Right lobe of liver (tissue), 6 donors: Measurements from ENCODE around the gene ZNF488. TPM values are rescaled to one million over a fixed set of nuclear protein-coding genes. Genes with fewer than 3 reads are reported as not detected.
"Not testable (repeated sequence)": the region's sequence is repeated elsewhere in the genome, so short reads cannot be mapped to it uniquely, and the experiment has no call there.

Source experiments
- ATAC-seq, 4 donors: fragments of 200-7000 bp; cut with Tn5 transposase; one replicate each; pipeline ENCODE4 v1.9.1; 2020; ENCODE audit warnings: mild to moderate bottlenecking in 4 of 4, moderate library complexity in 4 of 4
- DNase-seq, 3 donors: peaks; one replicate each; pipeline ENCODE4 v3.0.0-alpha.2; 2020
- H3K27ac ChIP-seq, 3 donors: fragments of 200-600 bp; one replicate each; pipeline ENCODE4 v1.8.0; 2022
- H3K27me3 ChIP-seq, 2 donors: fragments of 200-600 bp; one replicate each; pipeline ENCODE4 v1.8.0; 2022
- H3K36me3 ChIP-seq, 4 donors: fragments of 200-600 bp; sonication (generic) in 1 of 4; one replicate each; pipeline versions ENCODE4 v1.5.1 to v1.8.0; 2017 to 2022; ENCODE audit warnings: control low read depth in 1 of 4
- H3K4me1 ChIP-seq, 4 donors: fragments of 200-600 bp; sonication (generic) in 1 of 4; one replicate each; pipeline versions ENCODE4 v1.5.1 to v1.8.0; 2017 to 2022; ENCODE audit warnings: control low read depth in 1 of 4
- H3K4me3 ChIP-seq, 3 donors: fragments of 200-600 bp; one replicate each; pipeline ENCODE4 v1.8.0; 2022
- H3K9me3 ChIP-seq, 4 donors: fragments of 200-600 bp; sonication (generic) in 1 of 4; one replicate each; pipeline versions ENCODE4 v1.5.1 to v1.8.0; 2017 to 2022; ENCODE audit warnings: control low read depth in 1 of 4
- CTCF ChIP-seq, 4 donors: fragments of 200-600 bp in 3 of 4; fragments of 450-650 bp in 1 of 4; IDR thresholded peaks; one replicate each; pipeline versions ENCODE4 v1.5.1 to v1.8.0; 2016 to 2022; ENCODE audit warnings: antibody characterized with exemption in 4 of 4, mild to moderate bottlenecking in 2 of 4
- POLR2A ChIP-seq: fragments of 450-650 bp; IDR thresholded peaks from one replicate; pipeline ENCODE4 v1.6.1; 2017; ENCODE audit warnings: antibody characterized with exemption, mild to moderate bottlenecking
- WGBS: methylation state at CpG from one replicate; pipeline ENCODE4 v1.1.6; 2018; ENCODE audit warnings: low coverage, low lambda C conversion rate; ENCODE audit not compliant: insufficient coverage; ENCODE audit errors: missing lambda C conversion rate; 5-methylcytosine and 5-hydroxymethylcytosine counted together
- intact Hi-C, 2 donors: fragments of 100-400 bp; cut with DNase I; formaldehyde crosslinking; loops; one replicate each; pipeline versions ENCODE4 v1.11.2 to v1.14.1; 2022
- total RNA-seq, 6 experiments: library from RNA; depleted of rRNA in 2 of 6; stranded (reverse); fragments of >200 nt in 2 of 6; fragmentation: NEBNext Ultra II Directional in 3 of 6; extraction: Animal tissue kit (Norgen Biotek cat#: 25700) in 3 of 6; gene quantifications; one replicate each; pipeline versions ENCODE4 v1.1.0 to v1.2.4, GENCODE V29; 2016 to 2023
- donor health status: DM: no; HTN: yes; CAD: no.
- donor health status: DM: no; HTN: no; CAD: no.
- donor health status: DM: no; HTN: no; CAD: no.
- donor health status: DM: no; HTN: yes; CAD: no.
- donor health status: DM: no; HTN: yes; CAD: no.

ZNF488 gene
- total RNA-seq, 6 experiments from 2014 or later = not detected

- Histone ChIP-seq H3K27me3 (no peaks in the 10 kb centered on the region), H3K4me1 (no peaks in the 10 kb centered on the region), H3K36me3 (no peaks in the 10 kb centered on the region), H3K4me3 (no peak overlapping the region), H3K27ac (no peak overlapping the region), H3K9me3 (no peaks in the 10 kb centered on the region)
- intact Hi-C loops = no loop called here
- TF ChIP-seq POLR2A = no peak
- 91% methylated on average over 2 of the region's 6 CpGs for WGBS
- no peak for DNase-seq
- ATAC-seq = no peak
Observed at GRCh38 chr10:47418321-47418720, 34.2 kb upstream of the ZNF488 start.

DNA sequence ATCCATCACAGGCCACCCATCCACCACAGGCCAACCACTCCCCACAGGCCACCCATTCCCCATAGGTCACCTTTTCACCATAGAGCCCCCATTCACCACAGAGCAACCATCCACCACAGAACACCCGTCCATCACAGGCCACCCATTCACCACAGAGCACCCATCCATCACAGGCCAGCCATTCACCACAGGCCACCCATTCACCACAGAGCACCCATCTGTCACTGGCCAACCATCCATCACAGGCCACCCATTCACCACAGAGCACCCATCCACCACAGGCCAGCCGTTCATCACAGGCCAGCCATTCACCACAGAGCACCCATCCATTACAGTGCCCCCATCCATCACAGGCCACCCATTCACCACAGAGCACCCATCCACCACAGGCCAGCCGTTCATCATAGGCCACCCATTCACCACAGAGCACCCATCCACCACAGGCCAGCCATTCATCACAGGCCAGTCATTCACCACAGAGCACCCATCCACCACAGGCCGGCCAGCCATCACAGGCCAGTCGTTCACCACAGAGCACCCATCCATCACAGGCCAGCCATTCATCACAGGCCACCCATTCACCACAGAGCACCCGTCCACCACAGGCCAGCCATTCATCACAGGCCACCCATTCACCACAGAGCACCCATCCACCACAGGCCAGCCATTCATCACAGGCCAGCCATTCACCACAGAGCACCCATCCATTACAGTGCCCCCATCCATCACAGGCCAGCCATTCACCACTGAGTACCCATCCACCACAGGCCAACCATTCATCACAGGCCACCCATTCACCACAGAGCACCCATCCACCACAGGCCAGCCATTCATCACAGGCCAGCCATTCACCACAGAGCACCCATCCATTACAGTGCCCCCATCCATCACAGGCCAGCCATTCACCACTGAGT is 32.5 kb upstream of the ZNF488 start:
- H3K36me3 ChIP-seq, H3K4me3 ChIP-seq, H3K9me3 ChIP-seq, H3K27me3 ChIP-seq, DNase-seq, H3K27ac ChIP-seq, H3K4me1 ChIP-seq, intact Hi-C loops, ATAC-seq: not testable (repeated sequence)
- WGBS = 85% methylated on average over 6 of the region's 6 CpGs

GRCh38 chr10:47415520-47416304 is 31.6 kb upstream of the ZNF488 start:
- ATAC-seq = no peak
- no peak overlapping the region for H3K4me3 ChIP-seq
- 100% methylated on average over 2 of the region's 6 CpGs for WGBS

DNA sequence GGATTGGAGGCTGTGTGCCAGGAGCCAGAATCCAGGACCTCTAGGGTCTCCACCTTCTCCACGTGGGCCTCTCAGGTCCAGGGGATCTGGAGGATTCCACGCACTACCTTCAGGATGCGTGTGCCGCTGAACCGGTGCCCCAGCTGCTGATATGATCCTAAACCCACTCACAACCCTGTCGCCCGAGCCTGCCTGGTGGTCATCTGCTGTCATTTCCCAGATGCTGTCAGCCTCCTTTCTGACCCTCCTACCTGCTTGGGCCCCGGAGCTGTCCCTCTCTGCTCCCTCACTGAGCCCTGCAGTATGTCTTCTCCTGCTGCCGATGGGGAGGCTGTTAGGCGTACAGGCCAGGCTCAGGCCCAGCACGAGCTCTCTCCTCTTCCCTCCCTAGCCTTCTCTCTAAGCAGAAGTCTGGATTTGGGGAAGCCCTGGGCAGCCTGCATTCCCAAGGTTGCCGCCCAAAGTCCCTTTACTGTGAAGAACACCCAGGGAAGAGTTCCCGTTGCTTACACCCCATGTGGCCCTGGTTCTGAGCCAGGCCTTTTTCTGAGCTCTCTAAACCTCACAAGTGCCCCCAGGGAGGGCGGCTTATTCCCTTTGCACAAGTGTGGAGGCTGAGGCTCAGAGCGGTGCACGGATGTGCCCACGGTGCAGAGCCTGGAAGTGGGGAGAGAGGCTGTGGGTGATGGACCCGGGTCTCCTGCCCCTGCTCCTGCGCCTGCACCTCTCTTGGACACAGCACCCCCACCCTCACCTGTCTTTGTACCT is 30.8 kb upstream of the ZNF488 start:
- no peak overlapping the region for H3K4me3 ChIP-seq
- H3K36me3 ChIP-seq = no peaks in the 10 kb centered on the region
- no peak overlapping the region for H3K27ac ChIP-seq
- DNase-seq = no peak
- no peak for TF ChIP-seq CTCF (IDR thresholded peaks at IDR 0.05)
- TF ChIP-seq POLR2A = no peak
- no peak for ATAC-seq
- intact Hi-C loops = no loop called here
- H3K4me1 ChIP-seq = no peaks in the 10 kb centered on the region
- WGBS = 58% methylated on average over 8 of the region's 19 CpGs
- H3K27me3 ChIP-seq = no peaks in the 10 kb centered on the region
- H3K9me3 ChIP-seq = no peaks in the 10 kb centered on the region

More at GRCh38 chr10:47415520-47416304, 31.6 kb upstream of the ZNF488 start:
- TF ChIP-seq POLR2A (no peak), CTCF (IDR thresholded peaks at IDR 0.05) (no peak)
- intact Hi-C loops = no loop called here
- no peaks in the 10 kb centered on the region for H3K9me3 ChIP-seq
- H3K27ac ChIP-seq = no peak overlapping the region
- no peaks in the 10 kb centered on the region for H3K27me3 ChIP-seq
- H3K4me1 ChIP-seq = no peaks in the 10 kb centered on the region
- no peaks in the 10 kb centered on the region for H3K36me3 ChIP-seq
- DNase-seq = no peak

GRCh38 chr10:47414227-47414592 is 30.1 kb upstream of the ZNF488 start:
- Histone ChIP-seq H3K27me3 (no peaks in the 10 kb centered on the region), H3K4me1 (no peaks in the 10 kb centered on the region), H3K27ac (no peak overlapping the region), H3K36me3 (no peaks in the 10 kb centered on the region), H3K9me3 (no peaks in the 10 kb centered on the region), H3K4me3 (no peak overlapping the region)
- ATAC-seq (no peak), DNase-seq (no peak)
- intact Hi-C loops = no loop called here
- TF ChIP-seq CTCF (IDR thresholded peaks at IDR 0.05) (no peak), POLR2A (no peak)
- WGBS = no CpG with 5 or more reads among the region's 2 CpGs
